OCI-LY7 (cell line): Measurements from ENCODE around the gene DENND4B. TPM values are rescaled to one million over a fixed set of nuclear protein-coding genes. Genes with fewer than 3 reads are reported as not detected.
A peak's percentile ranks its signal among the peaks of the same experiment; 100 is the strongest.

ENCODE experiments used
- BruUV-seq: library from RNA; stranded (reverse); fragments of 400-500 nt; replicated peaks from 2 replicates; lab custom pipeline; 2021; lab: Mats Ljungman, UMichigan
- CTCF ChIA-PET: fragments of 300-600 bp; sonication (Branson Sonifier 250); formaldehyde crosslinking; loops from one replicate; lab custom pipeline; 2022; ENCODE audit warnings: antibody characterized with exemption; ENCODE audit not compliant: unreplicated experiment; lab: Charles Lee
- POLR2A ChIA-PET: fragments of 300-600 bp; sonication (Branson Sonifier 250); formaldehyde crosslinking; loops from one replicate; lab custom pipeline; 2022; ENCODE audit warnings: antibody characterized with exemption; lab: Charles Lee
- DNase-seq: peaks from one replicate; pipeline ENCODE4 v3.0.0-alpha.2; 2015; ENCODE audit warnings: low spot score
- H2AFZ ChIP-seq: fragments of 200-600 bp; sonication (generic), shearing (Covaris generic); 2 replicates; pipeline ENCODE4 v1.6.1; 2014; ENCODE audit warnings: mild to moderate bottlenecking, antibody characterized with exemption, low read length, moderate library complexity
- H3K27ac ChIP-seq: fragments of 200-600 bp; sonication (generic); 2 replicates; pipeline ENCODE4 v1.5.1; 2014; ENCODE audit warnings: mixed run types, low read depth, mild to moderate bottlenecking, moderate library complexity, low read length, inconsistent platforms; ENCODE audit not compliant: poor library complexity, severe bottlenecking
- H3K36me3 ChIP-seq: fragments of 200-600 bp; sonication (generic); 2 replicates; pipeline ENCODE4 v1.6.1; 2014; ENCODE audit warnings: mild to moderate bottlenecking, antibody characterized with exemption, low read length, moderate library complexity, mixed read lengths; ENCODE audit not compliant: insufficient read depth
- H3K4me1 ChIP-seq: fragments of 200-600 bp; sonication (generic); 2 replicates; pipeline ENCODE4 v1.5.1; 2014; ENCODE audit warnings: mild to moderate bottlenecking, low read length; ENCODE audit not compliant: insufficient read depth, poor library complexity, severe bottlenecking
- H3K4me2 ChIP-seq: fragments of 200-600 bp; sonication (generic); 2 replicates; pipeline ENCODE4 v1.6.1; 2014; ENCODE audit warnings: mild to moderate bottlenecking, low read length
- H3K4me3 ChIP-seq: fragments of 200-600 bp; sonication (generic); 2 replicates; pipeline ENCODE4 v1.5.1; 2014; ENCODE audit warnings: mild to moderate bottlenecking, low read depth, low read length; ENCODE audit not compliant: poor library complexity, severe bottlenecking
- H3K79me2 ChIP-seq: fragments of 200-600 bp; sonication (generic); 2 replicates; pipeline ENCODE4 v1.6.1; 2016; ENCODE audit warnings: low read depth, mild to moderate bottlenecking, low read length, moderate library complexity, mixed read lengths; ENCODE audit not compliant: insufficient read depth
- H3K9me2 ChIP-seq: fragments of 200-600 bp; sonication (generic); 2 replicates; pipeline ENCODE4 v1.6.1; 2016; ENCODE audit warnings: mild to moderate bottlenecking, low read length, mixed read lengths; ENCODE audit not compliant: insufficient read depth
- H3K9me3 ChIP-seq: fragments of 200-600 bp; sonication (generic); 2 replicates; pipeline ENCODE4 v1.6.1; 2014; ENCODE audit warnings: mild to moderate bottlenecking, mixed run types, low read length, mixed read lengths
- H4K20me1 ChIP-seq: fragments of 200-600 bp; sonication (generic); 2 replicates; pipeline ENCODE4 v1.6.1; 2014; ENCODE audit warnings: mild to moderate bottlenecking, antibody characterized with exemption, low read length, moderate library complexity, mixed read lengths; ENCODE audit not compliant: insufficient read depth
- EZH2phosphoT487 ChIP-seq: fragments of 200-600 bp; sonication (generic); IDR thresholded peaks from 2 replicates; pipeline ENCODE4 v1.6.1; 2018; ENCODE audit warnings: low read depth, borderline replicate concordance, mild to moderate bottlenecking, mixed run types, antibody characterized with exemption, low read length, moderate library complexity, mixed read lengths
- intact Hi-C: fragments of 100-400 bp; cut with micrococcal nuclease; formaldehyde crosslinking; loops from one replicate; pipeline ENCODE4 v1.10.0; 2022; ENCODE audit not compliant: unreplicated experiment
- total RNA-seq, 2 experiments: library from RNA; depleted of rRNA in 1 of 2; stranded (reverse); fragments of >200 nt in 1 of 2; shearing (Covaris generic) in 1 of 2; gene quantifications; 2 replicates each; pipeline ENCODE4 v1.2.3, GENCODE V29; 2014 to 2022
- TF ChIP-seq, protein P1 (sequence below): fragments of 200-600 bp; sonication (generic); conservative IDR thresholded peaks from 2 replicates; pipeline ENCODE4 v1.5.1; 2014; ENCODE audit warnings: mild to moderate bottlenecking, antibody characterized with exemption, low read length, moderate library complexity, mixed read lengths

The DENND4B gene
- total RNA-seq, 2 experiments from 2014 or later = 50.5 to 164 TPM

- Histone ChIP-seq H3K79me2 (peaks cover 37% of the 10 kb centered on the region), H3K27ac (peak overlapping the region; percentile 58), H3K4me1 (peaks cover 28% of the 10 kb centered on the region), H2AFZ (peak overlapping the region; percentile 83; the same call in 1 of the 2 replicates), H3K9me3 (no peaks in the 10 kb centered on the region), H3K4me3 (peak overlapping the region; percentile 86), H3K9me2 (no peaks in the 10 kb centered on the region), H3K4me2 (peak overlapping the region; percentile 82), H3K36me3 (peaks cover 42% of the 10 kb centered on the region), H4K20me1 (no peaks in the 10 kb centered on the region)
- TF ChIP-seq, protein P1, sequence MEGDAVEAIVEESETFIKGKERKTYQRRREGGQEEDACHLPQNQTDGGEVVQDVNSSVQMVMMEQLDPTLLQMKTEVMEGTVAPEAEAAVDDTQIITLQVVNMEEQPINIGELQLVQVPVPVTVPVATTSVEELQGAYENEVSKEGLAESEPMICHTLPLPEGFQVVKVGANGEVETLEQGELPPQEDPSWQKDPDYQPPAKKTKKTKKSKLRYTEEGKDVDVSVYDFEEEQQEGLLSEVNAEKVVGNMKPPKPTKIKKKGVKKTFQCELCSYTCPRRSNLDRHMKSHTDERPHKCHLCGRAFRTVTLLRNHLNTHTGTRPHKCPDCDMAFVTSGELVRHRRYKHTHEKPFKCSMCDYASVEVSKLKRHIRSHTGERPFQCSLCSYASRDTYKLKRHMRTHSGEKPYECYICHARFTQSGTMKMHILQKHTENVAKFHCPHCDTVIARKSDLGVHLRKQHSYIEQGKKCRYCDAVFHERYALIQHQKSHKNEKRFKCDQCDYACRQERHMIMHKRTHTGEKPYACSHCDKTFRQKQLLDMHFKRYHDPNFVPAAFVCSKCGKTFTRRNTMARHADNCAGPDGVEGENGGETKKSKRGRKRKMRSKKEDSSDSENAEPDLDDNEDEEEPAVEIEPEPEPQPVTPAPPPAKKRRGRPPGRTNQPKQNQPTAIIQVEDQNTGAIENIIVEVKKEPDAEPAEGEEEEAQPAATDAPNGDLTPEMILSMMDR = no peak
- TF ChIP-seq EZH2phosphoT487 = no peak
- no TSS peak for BruUV-seq
- intact Hi-C loops = loop anchor here (1.0 to 2.0 kb wide), 2 partner anchors 10 to 54 kb away; partner anchors contain the start of genes CREB3L4 and GATAD2B
- no peak for DNase-seq
- POLR2A ChIA-PET = interaction anchor here (0.6 to 5.1 kb wide), 8 partner anchors 10 to 343 kb away, joined by 3 to 54 read pairs (median 6); partner anchors contain the start of genes CHTOP, CREB3L4, GATAD2B and SLC39A1
- CTCF ChIA-PET = interaction anchor here (1.6 kb wide), 1 partner anchor 14 kb away, joined by 4 read pairs; the partner anchor contains the start of gene SLC39A1
Observed at GRCh38 chr1:153976819-153977249, 30.3 kb upstream of the DENND4B start.

DNA sequence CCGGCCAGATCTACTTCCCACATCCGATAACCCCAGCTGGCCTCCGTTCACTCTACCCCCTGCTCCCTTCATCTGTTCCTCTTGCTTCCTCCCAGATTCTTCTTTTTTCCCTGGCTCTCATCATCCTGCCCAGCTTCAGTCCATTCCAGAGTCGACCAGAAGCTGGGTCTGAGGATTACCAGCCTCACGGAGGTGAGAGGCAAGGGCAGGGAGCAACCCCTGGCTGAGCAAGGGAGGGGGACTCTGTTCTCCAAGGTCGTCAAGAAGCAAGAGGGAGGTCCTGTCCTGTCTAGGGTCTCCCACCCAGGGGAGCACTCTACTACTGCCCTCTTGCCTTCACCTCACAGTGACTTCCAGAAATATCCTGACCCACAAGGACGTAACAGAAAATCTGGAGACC, 27.0 kb upstream of the DENND4B start:
- Histone ChIP-seq H3K4me2 (no peak overlapping the region), H3K36me3 (peaks cover 42% of the 10 kb centered on the region), H3K27ac (no peak overlapping the region), H3K79me2 (peaks cover 32% of the 10 kb centered on the region), H4K20me1 (no peaks in the 10 kb centered on the region), H3K9me3 (no peaks in the 10 kb centered on the region), H3K4me3 (no peak overlapping the region), H2AFZ (no peak overlapping the region), H3K9me2 (no peaks in the 10 kb centered on the region), H3K4me1 (peaks cover 30% of the 10 kb centered on the region)
- TF ChIP-seq, protein P1 = no peak
- TF ChIP-seq EZH2phosphoT487 = no peak
- ChIA-PET POLR2A (no interaction called here), CTCF (no interaction called here)
- BruUV-seq = no TSS peak
- intact Hi-C loops = no loop called here
- no peak for DNase-seq

DNA sequence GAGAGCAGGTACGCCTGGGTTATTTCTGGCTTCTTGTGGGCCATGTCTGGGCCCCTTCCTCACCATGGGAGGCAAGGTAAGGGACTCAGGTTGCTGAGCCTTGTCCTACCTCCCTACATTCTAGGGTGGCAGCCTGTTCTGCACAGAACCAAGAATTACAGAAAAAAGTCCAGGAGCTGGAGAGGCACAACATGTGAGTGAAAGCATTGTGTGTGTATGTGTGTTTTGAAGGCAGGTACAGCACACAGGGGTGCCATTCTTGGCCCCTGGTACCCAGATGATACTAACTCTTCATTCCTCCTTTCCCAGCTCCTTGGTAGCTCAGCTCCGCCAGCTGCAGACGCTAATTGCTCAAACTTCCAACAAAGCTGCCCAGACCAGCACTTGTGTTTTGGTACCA, 26.6 kb upstream of the DENND4B start:
- intact Hi-C loops = no loop called here

More for the DNA sequence above, 26.6 kb upstream of the DENND4B start:
- H2AFZ ChIP-seq = no peak overlapping the region
- H3K9me2 ChIP-seq = no peaks in the 10 kb centered on the region
- peaks cover 32% of the 10 kb centered on the region for H3K4me1 ChIP-seq
- H3K4me2 ChIP-seq = no peak overlapping the region
- H3K79me2 ChIP-seq = peaks cover 31% of the 10 kb centered on the region
- POLR2A ChIA-PET = no interaction called here
- TF ChIP-seq, protein P1 = no peak
- no peak for TF ChIP-seq EZH2phosphoT487
- H3K36me3 ChIP-seq = peaks cover 42% of the 10 kb centered on the region
- H3K9me3 ChIP-seq = no peaks in the 10 kb centered on the region
- no peak for DNase-seq
- BruUV-seq = no TSS peak
- no peaks in the 10 kb centered on the region for H4K20me1 ChIP-seq
- CTCF ChIA-PET = no interaction called here
- no peak overlapping the region for H3K4me3 ChIP-seq
- H3K27ac ChIP-seq = no peak overlapping the region
